ENCODE measurements around the gene ERN1.

GRCh38 chr17:64111831-64112230 is 18.1 kb downstream of the ERN1 start:
- no peak for TF ChIP-seq CTCF (IDR thresholded peaks at IDR 0.05)
- no peak for TF ChIP-seq POLR2A (IDR thresholded peaks at IDR 0.05)
